Breast epithelium (tissue), 4 donors: Measurements from ENCODE around the gene POLG2. TPM values are rescaled to one million over a fixed set of nuclear protein-coding genes. Genes with fewer than 3 reads are reported as not detected.
"Not testable (repeated sequence)": the region's sequence is repeated elsewhere in the genome, so short reads cannot be mapped to it uniquely, and the experiment has no call there.

Experiments used
- DNase-seq, 2 donors: peaks; one replicate each; pipeline ENCODE4 v3.0.0-alpha.2; 2019; ENCODE audit warnings: low spot score in 2 of 2
- H3K27ac ChIP-seq, 2 donors: fragments of 200-600 bp; sonication (generic) in 1 of 2; one replicate each; pipeline ENCODE4 v1.5.1; 2016 to 2019; ENCODE audit warnings: mild to moderate bottlenecking in 1 of 2
- H3K27me3 ChIP-seq, 2 donors: fragments of 200-600 bp; sonication (generic) in 1 of 2; one replicate each; pipeline versions ENCODE4 v1.5.1 to v1.6.0; 2017 to 2019; ENCODE audit warnings: control low read depth in 1 of 2, mild to moderate bottlenecking in 1 of 2
- H3K36me3 ChIP-seq: fragments of 200-600 bp; one replicate; pipeline ENCODE4 v1.5.1; 2019
- H3K4me1 ChIP-seq, 2 donors: fragments of 200-600 bp; sonication (generic); one replicate each; pipeline ENCODE4 v1.5.1; 2016 to 2019; ENCODE audit warnings: control low read depth in 1 of 2
- H3K4me3 ChIP-seq, 3 donors: fragments of 200-600 bp; sonication (generic); 1 replicate in 2 of 3; 2 replicates in 1 of 3; pipeline ENCODE4 v1.5.1; 2016 to 2019; ENCODE audit warnings: mild to moderate bottlenecking in 3 of 3, moderate library complexity in 2 of 3
- H3K9me3 ChIP-seq, 2 donors: fragments of 200-600 bp; sonication (generic) in 1 of 2; one replicate each; pipeline ENCODE4 v1.5.1; 2016 to 2019; ENCODE audit warnings: control low read depth in 1 of 2
- POLR2A ChIP-seq: fragments of 450-650 bp; IDR thresholded peaks from one replicate; pipeline ENCODE4 v1.6.1; 2016; ENCODE audit warnings: antibody characterized with exemption, mild to moderate bottlenecking, moderate library complexity
- POLR2AphosphoS5 ChIP-seq, 3 donors: sonication (generic); formaldehyde crosslinking; IDR thresholded peaks; one replicate each; pipeline ENCODE4 v1.6.1; 2017; ENCODE audit warnings: antibody characterized with exemption in 3 of 3
- intact Hi-C: fragments of 100-400 bp; cut with DNase I; formaldehyde crosslinking; loops from one replicate; pipeline ENCODE4 v1.15.1; 2023; ENCODE audit warnings: low total_unique reads
- total RNA-seq, 3 donors: library from RNA; depleted of rRNA; stranded (reverse); fragments of >200 nt; gene quantifications; one replicate each; pipeline ENCODE4 v1.1.0, GENCODE V29; 2016
- TF ChIP-seq, protein P1 (sequence below), 3 donors: fragments of 450-650 bp; IDR thresholded peaks; one replicate each; pipeline ENCODE4 v1.5.1; 2016 to 2017; ENCODE audit warnings: antibody characterized with exemption in 3 of 3, mild to moderate bottlenecking in 3 of 3, moderate library complexity in 3 of 3

POLG2 gene
- total RNA-seq, 3 donors from 2014 or later: 3.2 to 18.7 (median 12.8) TPM

DNA sequence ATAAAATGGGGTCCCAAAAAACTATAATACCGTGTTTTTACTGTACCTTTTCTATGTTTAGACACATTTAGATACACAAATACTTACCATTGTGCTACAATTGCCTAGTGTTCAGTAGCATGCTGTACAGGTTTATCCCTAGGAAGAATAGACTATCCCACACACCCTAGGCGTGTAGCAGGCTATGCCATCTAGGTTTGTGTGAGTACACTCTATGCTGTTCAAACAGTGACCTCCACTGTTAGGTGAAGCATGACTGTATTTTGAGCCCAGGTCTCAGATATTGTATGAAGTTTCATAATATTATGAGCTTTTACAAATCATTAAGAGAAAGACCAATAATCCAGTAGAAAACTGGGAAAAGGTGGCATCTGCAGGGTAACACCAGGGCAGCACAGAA, 24.3 kb downstream of the POLG2 start:
- intact Hi-C loops: no loop called here

DNA sequence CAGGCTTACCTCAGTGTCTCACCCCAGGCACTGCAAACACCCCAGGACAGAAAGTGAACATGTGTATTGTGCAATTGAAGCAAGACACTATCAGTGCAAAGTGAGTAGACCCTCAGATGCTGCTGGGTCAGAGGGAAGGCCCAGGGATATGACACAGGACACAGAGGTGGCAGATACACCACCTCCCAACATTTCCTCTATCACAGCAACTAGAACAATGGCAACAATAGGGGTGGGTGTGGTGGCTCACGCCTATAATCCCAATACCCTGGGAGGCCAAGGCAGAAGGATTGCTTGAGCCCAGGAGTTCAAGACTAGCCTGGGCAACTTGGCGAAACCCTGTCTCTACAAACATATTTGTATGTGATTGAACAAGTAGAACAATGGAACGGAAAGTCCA, 25.4 kb downstream of the POLG2 start:
- Histone ChIP-seq H3K9me3 (no peaks in the 10 kb centered on the region), H3K36me3 (peaks cover 4% of the 10 kb centered on the region), H3K4me3 (no peak overlapping the region), H3K27me3 (no peaks in the 10 kb centered on the region), H3K27ac (no peak overlapping the region), H3K4me1 (no peaks in the 10 kb centered on the region)
- no peak for DNase-seq
- intact Hi-C loops: no loop called here
- TF ChIP-seq, protein P1, sequence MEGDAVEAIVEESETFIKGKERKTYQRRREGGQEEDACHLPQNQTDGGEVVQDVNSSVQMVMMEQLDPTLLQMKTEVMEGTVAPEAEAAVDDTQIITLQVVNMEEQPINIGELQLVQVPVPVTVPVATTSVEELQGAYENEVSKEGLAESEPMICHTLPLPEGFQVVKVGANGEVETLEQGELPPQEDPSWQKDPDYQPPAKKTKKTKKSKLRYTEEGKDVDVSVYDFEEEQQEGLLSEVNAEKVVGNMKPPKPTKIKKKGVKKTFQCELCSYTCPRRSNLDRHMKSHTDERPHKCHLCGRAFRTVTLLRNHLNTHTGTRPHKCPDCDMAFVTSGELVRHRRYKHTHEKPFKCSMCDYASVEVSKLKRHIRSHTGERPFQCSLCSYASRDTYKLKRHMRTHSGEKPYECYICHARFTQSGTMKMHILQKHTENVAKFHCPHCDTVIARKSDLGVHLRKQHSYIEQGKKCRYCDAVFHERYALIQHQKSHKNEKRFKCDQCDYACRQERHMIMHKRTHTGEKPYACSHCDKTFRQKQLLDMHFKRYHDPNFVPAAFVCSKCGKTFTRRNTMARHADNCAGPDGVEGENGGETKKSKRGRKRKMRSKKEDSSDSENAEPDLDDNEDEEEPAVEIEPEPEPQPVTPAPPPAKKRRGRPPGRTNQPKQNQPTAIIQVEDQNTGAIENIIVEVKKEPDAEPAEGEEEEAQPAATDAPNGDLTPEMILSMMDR (IDR thresholded peaks at IDR 0.05): no peak
- TF ChIP-seq POLR2A: no peak
- TF ChIP-seq POLR2AphosphoS5 (IDR thresholded peaks at IDR 0.05): no peak

More for the DNA sequence above, 24.3 kb downstream of the POLG2 start:
- Histone ChIP-seq H3K4me1 (no peaks in the 10 kb centered on the region), H3K9me3 (no peaks in the 10 kb centered on the region), H3K4me3 (no peak overlapping the region), H3K27me3 (no peaks in the 10 kb centered on the region), H3K36me3 (peaks cover 5% of the 10 kb centered on the region), H3K27ac (no peak overlapping the region)
- DNase-seq: no peak
- no peak for TF ChIP-seq POLR2AphosphoS5 (IDR thresholded peaks at IDR 0.05)
- TF ChIP-seq, protein P1 (IDR thresholded peaks at IDR 0.05): no peak
- no peak for TF ChIP-seq POLR2A

DNA sequence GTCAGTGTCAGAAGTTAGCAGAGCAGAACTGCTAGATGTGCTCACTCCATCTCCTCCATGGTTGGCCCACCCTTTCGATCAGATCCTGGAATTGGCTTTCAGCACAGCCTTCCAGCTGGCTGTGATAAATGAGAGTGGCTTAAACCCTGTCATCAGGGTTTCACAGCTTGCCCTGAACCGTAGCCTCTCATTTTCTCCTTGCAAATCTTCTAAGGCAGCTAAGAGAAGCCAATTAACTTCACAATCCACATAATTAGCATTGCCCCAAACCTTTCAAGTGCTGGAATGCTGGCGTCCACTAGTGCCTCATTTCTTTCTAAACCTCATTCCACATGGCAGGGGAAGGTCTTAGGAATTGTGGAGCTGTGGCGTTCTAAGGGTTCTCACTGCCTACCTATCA, 26.2 kb downstream of the POLG2 start:
- DNase-seq: no peak
- H3K27ac ChIP-seq: no peak overlapping the region
- H3K4me3 ChIP-seq: no peak overlapping the region
- H3K27me3 ChIP-seq: no peaks in the 10 kb centered on the region
- intact Hi-C loops: no loop called here
- H3K36me3 ChIP-seq: no peaks in the 10 kb centered on the region
- H3K4me1 ChIP-seq: no peaks in the 10 kb centered on the region
- TF ChIP-seq POLR2A (no peak), POLR2AphosphoS5 (IDR thresholded peaks at IDR 0.05) (no peak)
- TF ChIP-seq, protein P1 (IDR thresholded peaks at IDR 0.05): no peak
- H3K9me3 ChIP-seq: no peaks in the 10 kb centered on the region

- intact Hi-C loops, DNase-seq, H3K36me3 ChIP-seq: not testable (repeated sequence)
Measured at GRCh38 chr17:64466834-64467233, 30.0 kb downstream of the POLG2 start.

DNA sequence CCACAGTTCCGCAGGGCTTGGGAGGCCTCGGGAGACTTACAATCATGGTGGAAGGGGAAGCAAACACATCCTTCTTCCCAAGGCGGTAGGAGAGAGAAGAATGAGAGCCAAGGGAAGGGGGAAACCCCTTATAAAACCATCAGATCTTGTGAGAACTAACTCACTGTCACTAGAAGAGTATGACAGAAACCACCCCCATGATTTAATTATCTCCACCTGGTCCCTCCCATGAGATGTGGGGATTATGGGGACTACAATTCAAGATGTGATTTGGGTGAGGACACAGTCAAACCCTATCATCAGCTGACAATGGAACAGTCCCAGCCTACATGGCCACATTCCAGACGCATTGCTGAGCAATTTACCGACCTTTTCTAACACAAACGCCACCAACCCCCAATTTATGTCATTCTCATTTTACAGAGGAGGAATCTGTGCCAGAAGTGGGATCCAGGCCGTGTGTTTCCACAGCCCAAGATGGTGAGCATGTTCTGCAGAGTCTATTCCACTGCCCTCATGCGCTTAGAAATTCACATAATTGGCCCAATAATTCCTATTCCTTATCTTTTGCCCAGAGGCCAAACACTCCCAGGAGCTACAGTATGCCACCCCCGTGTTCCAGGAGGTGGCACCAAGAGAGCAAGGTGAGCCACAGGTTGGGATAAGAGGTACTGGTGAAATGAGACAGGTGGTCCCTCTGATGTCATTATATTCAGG, 30.7 kb downstream of the POLG2 start:
- Histone ChIP-seq H3K36me3 (no peaks in the 10 kb centered on the region), H3K27ac (no peak overlapping the region), H3K4me3 (no peak overlapping the region), H3K27me3 (no peaks in the 10 kb centered on the region), H3K9me3 (no peaks in the 10 kb centered on the region), H3K4me1 (no peaks in the 10 kb centered on the region)
- intact Hi-C loops: no loop called here
- TF ChIP-seq POLR2A (no peak), POLR2AphosphoS5 (IDR thresholded peaks at IDR 0.05) (no peak)
- TF ChIP-seq, protein P1 (IDR thresholded peaks at IDR 0.05): no peak
- DNase-seq: no peak

More at GRCh38 chr17:64466834-64467233, 30.0 kb downstream of the POLG2 start:
- not testable (repeated sequence) for H3K4me3 ChIP-seq, H3K9me3 ChIP-seq, H3K27me3 ChIP-seq, H3K27ac ChIP-seq, H3K4me1 ChIP-seq
